ENCODE data around the gene PEAK1.

Gene PEAK1, protein sequence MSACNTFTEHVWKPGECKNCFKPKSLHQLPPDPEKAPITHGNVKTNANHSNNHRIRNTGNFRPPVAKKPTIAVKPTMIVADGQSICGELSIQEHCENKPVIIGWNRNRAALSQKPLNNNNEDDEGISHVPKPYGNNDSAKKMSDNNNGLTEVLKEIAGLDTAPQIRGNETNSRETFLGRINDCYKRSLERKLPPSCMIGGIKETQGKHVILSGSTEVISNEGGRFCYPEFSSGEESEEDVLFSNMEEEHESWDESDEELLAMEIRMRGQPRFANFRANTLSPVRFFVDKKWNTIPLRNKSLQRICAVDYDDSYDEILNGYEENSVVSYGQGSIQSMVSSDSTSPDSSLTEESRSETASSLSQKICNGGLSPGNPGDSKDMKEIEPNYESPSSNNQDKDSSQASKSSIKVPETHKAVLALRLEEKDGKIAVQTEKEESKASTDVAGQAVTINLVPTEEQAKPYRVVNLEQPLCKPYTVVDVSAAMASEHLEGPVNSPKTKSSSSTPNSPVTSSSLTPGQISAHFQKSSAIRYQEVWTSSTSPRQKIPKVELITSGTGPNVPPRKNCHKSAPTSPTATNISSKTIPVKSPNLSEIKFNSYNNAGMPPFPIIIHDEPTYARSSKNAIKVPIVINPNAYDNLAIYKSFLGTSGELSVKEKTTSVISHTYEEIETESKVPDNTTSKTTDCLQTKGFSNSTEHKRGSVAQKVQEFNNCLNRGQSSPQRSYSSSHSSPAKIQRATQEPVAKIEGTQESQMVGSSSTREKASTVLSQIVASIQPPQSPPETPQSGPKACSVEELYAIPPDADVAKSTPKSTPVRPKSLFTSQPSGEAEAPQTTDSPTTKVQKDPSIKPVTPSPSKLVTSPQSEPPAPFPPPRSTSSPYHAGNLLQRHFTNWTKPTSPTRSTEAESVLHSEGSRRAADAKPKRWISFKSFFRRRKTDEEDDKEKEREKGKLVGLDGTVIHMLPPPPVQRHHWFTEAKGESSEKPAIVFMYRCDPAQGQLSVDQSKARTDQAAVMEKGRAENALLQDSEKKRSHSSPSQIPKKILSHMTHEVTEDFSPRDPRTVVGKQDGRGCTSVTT (N-terminal part only)

DNA sequence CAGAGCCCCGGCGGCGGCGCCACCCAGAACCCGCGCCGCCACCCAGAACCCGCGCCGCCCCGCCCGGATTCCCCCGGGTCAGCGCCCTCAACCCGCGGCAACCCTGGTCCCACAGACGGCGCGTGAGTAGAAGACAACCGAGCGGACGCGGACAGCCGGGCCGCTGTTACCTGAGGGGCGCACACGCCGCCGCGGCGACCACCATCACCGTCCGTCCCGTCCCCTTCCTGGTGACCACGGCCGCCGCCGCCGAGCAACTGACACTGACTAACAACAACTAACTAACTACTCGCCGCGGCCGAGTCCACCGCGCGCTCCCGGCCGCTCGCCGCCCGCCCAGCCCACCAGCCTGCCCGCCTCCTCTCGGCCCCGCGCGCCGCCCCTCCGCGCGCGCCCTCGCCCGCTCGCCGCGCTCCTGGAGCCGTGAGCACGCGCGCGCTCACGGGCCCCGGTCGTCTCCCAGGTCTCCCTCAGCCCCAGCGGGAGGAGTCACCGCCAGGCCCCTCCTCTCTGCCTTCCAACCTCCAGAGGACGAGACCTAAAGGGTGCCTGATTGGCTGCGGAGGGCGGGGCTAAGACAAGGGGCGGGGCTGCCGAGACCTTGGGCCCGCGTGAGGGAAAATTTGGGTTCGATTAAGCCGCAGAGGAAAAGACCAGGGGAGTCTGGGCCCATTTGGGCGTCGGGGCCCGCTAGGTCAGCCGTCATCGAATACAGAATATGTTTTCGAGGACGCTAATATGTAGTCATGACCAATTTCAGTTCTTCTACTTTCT lies at the start of gene PEAK1:
TSS of gene PEAK1 (minus strand) at position 269 of the 774 bp plus-strand sequence. CDS start 238,178 bp downstream, outside the sequence.
- peak; percentile 100 for DNase-seq

DNA sequence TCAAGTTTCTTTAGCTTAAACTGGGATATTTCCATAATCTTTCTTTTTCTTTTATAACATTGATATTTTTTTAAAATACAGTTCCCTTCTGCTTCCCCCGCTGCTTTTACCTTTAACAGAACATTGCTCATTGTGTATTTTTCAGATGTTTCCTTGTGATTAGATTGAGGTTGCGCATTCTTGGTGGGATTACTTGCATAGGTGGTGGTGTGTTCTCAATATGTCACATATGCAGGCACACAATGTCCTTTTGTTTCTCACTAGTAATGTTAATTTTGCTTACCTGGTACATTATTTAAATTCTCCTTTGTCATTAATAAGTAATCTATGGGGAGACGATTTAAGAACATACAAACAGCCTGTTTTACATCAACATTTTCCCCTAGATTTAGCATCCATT lies 49.0 kb upstream of the PEAK1 start:
- no peak for DNase-seq

DNA sequence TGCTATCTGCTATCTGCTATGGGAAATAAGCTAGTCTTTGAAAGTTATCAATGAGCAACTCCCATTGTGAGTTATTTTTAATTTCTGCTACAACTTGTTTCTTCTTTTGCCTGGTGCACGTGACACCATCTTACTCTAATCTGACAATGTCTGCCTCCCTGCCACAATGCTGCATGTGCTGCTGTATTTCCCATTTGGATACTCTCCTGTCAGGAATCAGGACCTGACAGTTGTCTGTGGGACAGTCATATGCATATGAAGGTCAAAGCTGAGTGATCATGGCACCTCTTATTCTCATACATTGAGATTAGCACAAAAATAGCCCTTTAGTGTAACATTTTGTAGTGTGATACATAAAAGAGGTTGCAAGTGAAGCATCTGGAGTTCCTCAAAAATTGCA lies 46.6 kb upstream of the PEAK1 start:
- no peak for DNase-seq

DNA sequence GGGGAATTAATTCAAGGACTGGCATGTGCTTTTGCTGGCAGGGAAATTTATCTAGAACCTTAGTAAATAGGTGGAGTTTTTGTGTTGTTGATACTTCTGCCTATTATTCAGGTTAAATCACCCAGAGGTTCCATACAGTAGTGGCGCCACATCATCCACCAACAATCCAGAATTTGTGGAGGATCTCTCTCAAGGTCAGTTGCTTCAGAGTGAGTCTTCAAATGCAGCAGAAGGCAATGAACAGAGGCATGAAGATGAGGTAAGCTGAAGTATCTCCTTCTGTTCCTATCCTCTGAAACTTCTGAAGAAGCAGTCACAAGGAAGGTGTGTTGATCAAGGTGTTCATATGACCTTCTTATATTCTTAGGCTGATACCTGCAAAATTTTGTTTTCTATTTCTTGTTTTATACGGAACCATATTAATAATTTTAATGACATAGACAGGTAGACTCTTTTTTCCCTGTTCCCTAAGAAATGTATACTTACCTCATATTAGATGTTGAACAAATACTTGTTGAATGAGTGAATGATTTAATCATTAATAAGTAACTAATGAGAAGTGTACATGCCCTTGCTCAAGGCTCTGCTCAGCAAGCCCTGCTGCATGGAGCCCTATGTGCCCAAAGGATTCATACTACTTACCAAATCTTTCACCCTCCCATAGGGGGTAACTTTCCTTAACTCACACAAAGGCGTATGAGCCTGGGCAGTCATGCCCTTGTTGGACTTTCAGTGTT lies 44.4 kb upstream of the PEAK1 start:
- no peak for DNase-seq

DNA sequence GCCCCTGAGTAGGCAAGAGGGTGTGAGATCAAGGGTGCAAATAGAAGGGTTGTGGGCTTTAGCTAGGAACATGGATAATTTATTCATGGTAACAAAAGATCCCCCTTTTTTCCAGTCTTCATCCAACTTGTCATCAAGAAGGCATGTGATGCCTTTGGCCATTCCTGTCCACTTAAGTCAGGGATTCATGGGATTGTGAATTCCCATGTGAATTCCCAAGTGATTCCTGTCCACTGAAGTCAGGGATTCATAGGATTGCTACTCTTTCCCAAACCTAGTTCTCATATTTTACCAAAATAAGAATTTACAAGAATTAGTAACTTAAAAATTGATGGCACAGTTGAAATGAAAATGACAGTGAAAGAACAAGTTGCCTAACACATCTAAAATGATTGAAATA lies 41.6 kb upstream of the PEAK1 start:
- DNase-seq: no peak

DNA sequence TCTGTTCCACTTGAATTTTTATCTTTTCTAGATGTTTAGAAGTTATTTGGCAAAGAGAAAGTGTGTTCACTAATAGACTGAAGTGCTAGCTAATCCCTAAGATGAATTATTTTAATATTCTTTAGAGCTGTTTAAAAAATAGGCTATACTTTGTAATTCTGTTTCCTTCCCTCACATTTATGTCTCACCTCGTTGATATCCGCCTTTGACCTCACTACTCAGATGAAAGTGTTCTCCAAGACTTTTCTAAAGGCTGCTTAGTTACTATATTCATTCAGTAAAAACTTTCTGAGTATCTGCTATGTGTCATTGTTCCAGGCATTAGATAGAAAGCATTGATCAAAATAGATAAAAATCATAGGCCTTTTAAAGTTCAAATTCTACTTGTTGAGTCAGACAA lies 39.1 kb upstream of the PEAK1 start:
- DNase-seq: no peak

DNA sequence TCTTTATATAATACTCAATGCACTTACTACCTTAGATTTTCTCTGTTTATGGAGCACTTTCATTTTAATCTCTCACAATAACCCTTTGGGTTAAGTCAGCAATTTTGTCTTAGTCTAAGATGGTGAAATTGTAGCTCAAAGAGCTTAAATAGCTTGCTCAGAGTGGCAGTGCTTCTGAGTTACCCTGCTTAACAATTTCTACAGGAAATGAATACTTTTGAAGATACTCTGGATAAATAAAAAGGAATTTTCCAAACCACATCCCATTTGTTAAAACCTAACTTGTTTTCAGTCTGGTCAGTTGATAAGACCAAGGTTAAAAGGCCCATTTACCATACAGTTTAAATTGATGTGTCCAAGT lies 38.0 kb upstream of the PEAK1 start:
- DNase-seq: no peak

DNA sequence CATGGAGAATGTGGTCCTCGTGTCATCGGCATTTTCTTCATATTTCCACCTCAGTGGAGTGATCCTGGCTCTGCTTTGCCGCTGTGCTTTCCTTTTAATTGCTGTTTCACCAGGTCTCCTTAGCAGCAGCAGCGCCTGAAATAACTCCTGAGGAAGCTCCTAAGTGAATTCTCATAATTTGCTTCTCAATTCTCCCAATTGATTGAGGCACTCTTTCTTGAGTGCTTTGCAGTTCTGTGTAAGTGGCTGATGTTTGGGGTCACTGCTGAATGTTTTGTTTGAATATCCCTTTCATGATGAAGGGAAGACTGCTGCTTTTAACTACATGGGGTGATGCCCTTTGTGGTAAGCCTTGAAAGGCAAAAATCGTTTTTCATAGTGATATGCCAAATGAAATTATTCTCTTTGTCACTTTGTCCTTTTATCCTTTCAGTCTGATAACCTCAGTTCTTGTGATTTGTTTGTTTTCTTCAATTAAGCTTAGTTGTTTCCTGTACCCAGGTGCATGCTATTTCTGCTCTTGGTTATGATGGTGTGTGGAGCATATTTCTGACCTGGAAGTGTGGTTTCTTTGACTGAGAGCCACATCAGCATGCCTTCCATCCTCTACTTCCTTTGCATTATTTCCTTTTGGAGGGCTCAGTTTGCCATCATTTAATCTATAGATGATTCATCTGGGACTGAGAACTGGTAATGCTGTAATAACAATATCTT lies 37.4 kb upstream of the PEAK1 start:
- no peak for DNase-seq

DNA sequence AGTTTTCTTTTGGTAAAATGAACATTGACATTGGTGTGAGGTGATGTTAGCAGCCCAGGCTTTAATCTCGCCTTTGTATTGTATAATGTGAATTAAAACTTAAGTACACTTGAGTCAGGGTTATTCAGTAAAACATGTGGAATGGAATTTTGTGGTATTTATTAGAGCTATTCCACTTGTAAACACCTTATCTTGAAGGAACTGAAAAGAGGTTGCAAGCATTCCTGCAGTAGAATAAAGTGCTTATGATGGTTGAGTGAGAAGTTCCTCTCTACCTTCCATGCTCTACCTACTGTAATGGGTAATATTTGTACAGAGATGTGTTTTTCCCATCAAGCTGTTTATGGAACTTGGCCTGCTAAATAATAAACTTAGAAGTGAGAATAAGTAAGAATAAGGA lies 36.8 kb upstream of the PEAK1 start:
- DNase-seq: no peak

DNA sequence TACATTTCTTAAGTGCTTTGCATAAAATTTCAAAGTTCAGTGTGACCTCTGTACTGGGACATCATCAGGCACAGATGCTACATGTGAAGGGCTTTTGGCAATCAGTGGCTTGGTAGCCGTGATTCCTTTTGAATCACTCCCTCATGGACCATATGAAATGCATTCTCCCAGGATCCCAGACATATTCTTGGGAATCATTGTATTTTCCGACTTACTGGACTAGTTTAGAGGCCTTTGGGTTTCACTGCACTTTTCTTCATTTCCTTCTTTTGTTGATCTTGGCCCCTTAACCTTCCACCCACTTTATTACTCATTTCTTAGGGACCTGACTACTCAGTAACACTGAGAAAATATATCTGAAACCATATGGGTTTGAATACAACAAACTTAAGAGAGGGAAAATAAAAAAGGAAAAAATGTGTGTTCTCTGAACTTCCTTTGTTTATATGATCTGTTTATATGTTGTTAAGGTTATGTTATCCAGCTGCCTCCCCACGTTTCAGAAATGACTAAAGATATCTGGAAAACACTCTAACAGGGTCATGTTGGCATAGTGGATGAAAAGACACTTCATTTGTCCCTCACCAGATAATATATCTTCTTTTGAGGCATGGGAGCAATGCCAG lies 35.9 kb upstream of the PEAK1 start:
- DNase-seq: no peak

DNA sequence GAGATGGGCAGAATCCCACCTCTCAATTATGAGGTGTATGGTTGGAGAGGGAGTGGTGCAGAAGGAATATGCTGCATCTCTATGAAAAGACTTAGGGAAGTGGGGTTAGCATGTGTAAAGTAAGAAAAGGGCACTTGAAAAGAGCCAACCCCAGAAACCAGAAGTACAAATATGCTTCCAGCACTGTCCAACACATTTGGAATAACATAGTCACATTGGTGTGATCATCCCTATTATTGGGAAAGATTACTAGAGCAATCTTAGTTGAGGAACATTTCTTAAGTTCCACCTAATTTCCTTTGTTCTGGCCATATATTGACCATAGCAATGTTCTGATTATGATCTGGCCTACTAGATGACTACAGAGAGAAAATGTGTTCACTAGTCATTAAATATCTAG lies 35.0 kb upstream of the PEAK1 start:
- no peak for DNase-seq

DNA sequence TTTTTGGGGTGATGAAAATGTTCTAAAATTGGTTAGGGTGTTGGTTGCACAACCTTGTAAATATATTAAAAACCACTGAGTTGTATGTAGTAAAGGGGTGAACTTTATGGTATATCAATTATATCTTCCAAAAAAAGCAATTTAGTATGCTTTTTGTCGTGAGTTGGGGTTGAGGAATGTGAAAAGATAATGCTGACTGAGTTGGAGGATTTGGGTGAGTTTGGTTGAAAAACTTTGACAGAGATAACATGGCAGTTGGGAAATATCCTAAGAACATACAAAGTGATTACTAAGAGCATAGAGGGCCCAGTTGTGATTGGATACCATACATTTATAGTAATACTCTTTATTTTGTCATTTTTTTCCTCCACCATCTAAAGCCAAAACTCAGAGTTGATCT lies 34.4 kb upstream of the PEAK1 start:
- DNase-seq: no peak

DNA sequence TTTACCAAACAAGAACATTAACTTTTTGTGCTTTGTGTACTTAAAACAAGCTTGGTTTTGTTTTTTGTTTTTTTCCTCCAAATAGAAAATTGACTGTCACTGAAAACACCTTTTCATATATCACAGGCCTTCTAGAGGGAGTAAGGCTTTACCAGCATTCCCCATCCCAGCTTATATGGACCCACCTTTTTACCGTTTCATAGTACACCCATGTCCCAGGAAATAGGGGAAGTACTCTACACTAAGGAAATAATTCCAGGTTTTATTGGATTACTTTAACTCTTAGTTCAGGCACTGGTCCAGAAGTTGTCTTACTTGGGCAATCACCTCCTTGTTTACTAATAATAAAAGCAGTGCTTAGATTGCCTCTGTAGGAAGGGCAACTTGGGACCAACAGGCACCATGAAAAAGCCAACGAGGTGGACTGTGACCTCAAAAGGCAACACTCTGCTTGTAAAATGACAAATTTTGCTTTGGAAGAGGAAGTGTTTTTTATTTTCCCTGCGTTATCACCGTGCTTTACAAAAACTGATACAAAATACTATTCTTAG lies 27.0 kb upstream of the PEAK1 start:
- no peak for DNase-seq

DNA sequence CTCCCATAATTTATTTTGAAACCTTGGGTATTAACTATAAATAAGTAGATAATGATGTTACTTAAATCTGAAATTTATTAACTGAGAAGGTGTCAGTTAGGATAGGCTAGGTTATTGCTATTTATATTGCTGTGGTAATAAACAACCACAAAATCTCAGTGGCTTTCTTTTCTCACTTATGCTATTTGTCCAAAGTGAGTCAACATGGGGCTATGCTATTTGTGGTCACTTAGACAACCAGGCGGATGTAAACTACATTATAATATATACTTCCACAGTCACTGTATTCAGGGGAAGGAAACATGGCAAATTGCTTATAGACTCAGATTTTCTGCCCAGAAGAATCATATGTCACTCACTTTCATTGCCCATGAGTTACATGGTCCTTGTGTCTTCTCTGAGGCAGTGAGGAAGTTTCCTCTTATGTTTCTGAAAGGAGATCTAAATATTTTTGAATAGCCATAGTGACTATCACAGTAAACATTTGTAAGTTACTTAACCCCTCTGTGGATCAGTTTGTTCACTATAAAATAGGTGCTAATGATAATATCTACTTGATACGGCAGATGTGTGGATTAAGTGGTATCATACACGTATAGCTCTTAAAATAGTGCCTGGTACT lies 20.6 kb upstream of the PEAK1 start:
- no peak for DNase-seq

DNA sequence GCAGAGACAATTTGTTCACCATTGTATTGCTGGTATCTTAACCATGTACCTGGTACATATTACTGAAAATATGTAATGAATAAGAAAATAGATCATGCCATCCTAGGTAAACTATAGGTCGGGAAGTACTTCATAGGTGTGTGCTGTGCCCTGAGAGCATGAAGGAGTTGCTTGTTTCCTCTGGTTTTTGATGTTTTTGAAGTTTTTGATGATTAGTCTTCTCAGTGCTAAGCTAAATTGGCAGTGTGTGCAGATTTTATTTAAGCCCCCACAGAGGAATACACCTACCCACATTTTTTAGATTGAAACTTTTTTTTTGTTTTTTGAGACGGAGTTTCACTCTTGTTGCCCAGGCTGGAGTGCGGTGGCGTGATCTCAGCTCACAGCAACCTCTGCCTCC lies 17.4 kb upstream of the PEAK1 start:
- DNase-seq: no peak

DNA sequence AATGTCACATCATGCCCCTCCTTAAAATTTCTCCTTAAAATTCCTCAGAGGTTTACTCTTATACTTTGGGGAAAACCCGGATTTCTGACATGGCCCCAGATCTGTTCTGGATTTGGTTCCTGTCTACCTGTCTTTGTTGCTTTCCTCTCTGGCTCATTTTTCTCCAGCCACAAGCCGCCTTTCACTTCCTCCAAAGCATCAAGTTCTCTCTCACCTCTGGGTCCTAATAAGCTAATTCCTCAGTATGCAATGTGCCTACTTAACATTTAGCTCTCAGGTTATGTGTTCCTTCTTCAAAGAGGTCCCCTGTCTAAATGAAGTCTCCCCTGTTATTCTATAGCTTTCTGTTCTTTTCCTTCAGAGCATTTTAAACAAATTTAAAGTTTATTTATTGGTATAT lies 16.9 kb upstream of the PEAK1 start:
- DNase-seq: no peak

DNA sequence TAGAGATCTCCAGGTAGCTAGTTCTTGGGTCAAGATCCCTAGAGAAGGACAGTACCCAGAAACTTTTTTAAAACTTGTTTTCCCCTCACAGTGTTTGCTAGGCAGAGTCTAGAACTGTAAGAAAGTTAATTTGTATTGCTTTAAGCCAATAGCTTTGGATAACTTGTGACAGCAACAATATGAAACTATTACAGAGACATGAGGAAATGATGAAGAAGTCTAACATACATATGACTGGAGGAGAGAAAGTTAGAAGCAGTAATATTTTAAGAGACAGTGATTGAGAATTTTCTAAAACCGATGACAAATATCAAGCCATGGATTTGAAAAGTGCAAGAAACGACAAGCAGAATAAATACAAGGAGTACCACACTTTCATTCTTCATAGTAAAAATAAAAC lies 10.7 kb upstream of the PEAK1 start:
- DNase-seq: no peak

DNA sequence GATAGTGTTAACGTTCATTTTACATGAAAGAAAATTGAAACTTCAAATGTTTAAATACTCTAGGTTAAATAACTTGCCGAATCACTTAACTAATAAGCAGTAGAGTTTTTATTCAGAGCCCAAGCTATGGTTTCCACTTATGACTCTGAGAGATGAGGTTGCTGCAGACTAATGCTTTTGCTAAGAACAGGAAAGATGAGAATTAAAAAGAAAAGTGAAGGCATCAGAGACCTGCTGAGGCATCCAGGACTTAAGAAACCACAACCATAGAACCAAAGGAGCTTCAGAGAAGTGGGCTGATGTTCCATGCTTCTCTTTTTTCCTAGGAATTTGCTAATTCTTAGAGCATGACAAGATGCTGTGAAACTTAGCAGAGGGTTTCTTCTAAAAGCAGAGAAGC lies 10.3 kb upstream of the PEAK1 start:
- no peak for DNase-seq

DNA sequence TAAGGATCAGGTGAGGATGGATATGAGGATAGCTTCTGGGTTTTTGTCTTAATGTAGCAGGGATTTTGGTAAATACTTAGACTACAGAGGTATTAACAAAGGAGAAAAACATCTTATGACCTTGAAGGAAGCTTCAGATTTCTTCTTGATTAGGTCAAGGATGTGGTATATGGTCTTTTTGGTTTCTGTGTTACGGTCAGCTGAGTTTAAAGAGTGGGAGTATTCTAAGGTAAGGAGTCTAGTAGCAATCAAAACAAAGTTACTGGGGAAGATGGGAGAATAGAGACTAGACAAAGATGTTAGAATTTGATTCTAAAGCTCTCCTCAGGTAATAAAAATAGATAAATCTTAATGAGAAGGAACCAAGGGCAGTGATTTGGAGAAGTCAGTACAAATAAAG lies 7.0 kb upstream of the PEAK1 start:
- no peak for DNase-seq

DNA sequence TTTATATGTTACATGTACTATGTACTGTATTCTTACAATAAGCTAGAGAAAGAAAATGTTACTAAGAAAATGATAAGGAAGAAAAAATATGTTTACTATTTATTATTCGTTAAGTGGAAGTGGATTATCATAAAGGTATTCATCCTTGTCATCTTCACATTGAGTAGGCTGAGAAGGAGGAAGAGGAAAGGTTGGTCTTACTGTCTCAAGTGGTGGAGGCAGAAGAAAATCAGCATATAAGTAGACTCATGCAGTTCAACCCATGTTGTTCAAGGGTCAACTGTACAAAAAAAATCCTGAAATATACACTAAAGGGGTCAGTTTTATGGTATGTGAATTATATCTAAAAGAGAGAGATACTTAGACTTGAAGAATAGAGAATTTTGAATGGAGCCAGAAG lies 6.5 kb upstream of the PEAK1 start:
- no peak for DNase-seq

All from activated CD4-positive, alpha-beta T cell treated with anti-CD3 and anti-CD28 coated beads for 48 hours (primary cell).